ENCODE measurements around the gene CLTCL1. TPM values are rescaled to one million over a fixed set of nuclear protein-coding genes. Genes with fewer than 3 reads are reported as not detected.
A peak's percentile ranks its signal among the peaks of the same experiment; 100 is the strongest.

CLTCL1 gene
- total and polyA plus RNA-seq, 9 of the 15 experiments (the other 6 are each of a cell fraction or from before 2014, with no cell fraction given), result 1.1 to 11.7 (median 5.0) TPM

- TF ChIP-seq DIDO1 (tag; IDR thresholded peaks at IDR 0.05; ENCODE audit: low read depth) (no peak), ZNF282 (CRISPR knock-in tag; IDR thresholded peaks at IDR 0.05) (0 out of 2 replicates have a peak, but pooled peaks have one; percentile 62), ZBTB5 (IDR thresholded peaks at IDR 0.05) (no peak), FOSL1 (tag; conservative IDR thresholded peaks at IDR 0.05) (0 out of 2 replicates have a peak, but pooled peaks have one; percentile 30), RUNX1 (IDR thresholded peaks at IDR 0.05; ENCODE audit: low read depth) (no peak), NFXL1 (CRISPR knock-in tag; IDR thresholded peaks at IDR 0.05) (no peak), ZBTB1 (CRISPR knock-in tag; IDR thresholded peaks at IDR 0.05; ENCODE audit: borderline replicate concordance, low read depth) (no peak), RBM14 (IDR thresholded peaks at IDR 0.05; ENCODE audit: borderline replicate concordance, insufficient read depth, low read depth, low read length) (no peak), HEY1 (CRISPR knock-in tag; IDR thresholded peaks at IDR 0.05; ENCODE audit: borderline replicate concordance) (no peak), SRSF1 (IDR thresholded peaks at IDR 0.05; ENCODE audit: low read depth, low read length) (no peak), POLR2AphosphoS5 (IDR thresholded peaks at IDR 0.05; ENCODE audit: control insufficient read depth, insufficient read depth, low read depth, low read length) (no peak), SMARCB1 (IDR thresholded peaks at IDR 0.05; ENCODE audit: insufficient read length, low read depth) (no peak), SAFB2 (IDR thresholded peaks at IDR 0.05; ENCODE audit: borderline replicate concordance, low read depth, low read length, severe bottlenecking) (no peak), SNAPC5 (CRISPR knock-in tag; IDR thresholded peaks at IDR 0.05) (no peak), SRSF3 (IDR thresholded peaks at IDR 0.05; ENCODE audit: insufficient read depth, low read length) (no peak), SIRT6 (IDR thresholded peaks at IDR 0.05; ENCODE audit: low read depth, low read length) (no peak), TBP (optimal IDR thresholded peaks at IDR 0.05; ENCODE audit: low read depth, low read length) (no peak), NR3C1 (CRISPR knock-in tag; IDR thresholded peaks at IDR 0.05) (peak; percentile 20; the same call in 1 of the 2 replicates), GABPA (tag; conservative IDR thresholded peaks at IDR 0.05; ENCODE audit: low read depth) (no peak), ZNF583 (CRISPR knock-in tag; IDR thresholded peaks at IDR 0.05) (no peak)
- TF ChIP-seq, protein P1, sequence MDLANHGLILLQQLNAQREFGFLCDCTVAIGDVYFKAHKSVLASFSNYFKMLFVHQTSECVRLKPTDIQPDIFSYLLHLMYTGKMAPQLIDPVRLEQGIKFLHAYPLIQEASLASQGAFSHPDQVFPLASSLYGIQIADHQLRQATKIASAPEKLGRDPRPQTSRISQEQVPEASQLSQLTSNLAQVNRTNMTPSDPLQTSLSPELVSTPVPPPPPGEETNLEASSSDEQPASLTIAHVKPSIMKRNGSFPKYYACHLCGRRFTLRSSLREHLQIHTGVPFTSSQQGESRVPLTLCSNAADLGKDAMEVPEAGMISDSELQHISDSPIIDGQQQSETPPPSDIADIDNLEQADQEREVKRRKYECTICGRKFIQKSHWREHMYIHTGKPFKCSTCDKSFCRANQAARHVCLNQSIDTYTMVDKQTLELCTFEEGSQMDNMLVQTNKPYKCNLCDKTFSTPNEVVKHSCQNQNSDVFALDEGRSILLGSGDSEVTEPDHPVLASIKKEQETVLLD (IDR thresholded peaks at IDR 0.05), result no peak
- TF ChIP-seq, protein P2, sequence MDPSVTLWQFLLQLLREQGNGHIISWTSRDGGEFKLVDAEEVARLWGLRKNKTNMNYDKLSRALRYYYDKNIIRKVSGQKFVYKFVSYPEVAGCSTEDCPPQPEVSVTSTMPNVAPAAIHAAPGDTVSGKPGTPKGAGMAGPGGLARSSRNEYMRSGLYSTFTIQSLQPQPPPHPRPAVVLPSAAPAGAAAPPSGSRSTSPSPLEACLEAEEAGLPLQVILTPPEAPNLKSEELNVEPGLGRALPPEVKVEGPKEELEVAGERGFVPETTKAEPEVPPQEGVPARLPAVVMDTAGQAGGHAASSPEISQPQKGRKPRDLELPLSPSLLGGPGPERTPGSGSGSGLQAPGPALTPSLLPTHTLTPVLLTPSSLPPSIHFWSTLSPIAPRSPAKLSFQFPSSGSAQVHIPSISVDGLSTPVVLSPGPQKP (CRISPR knock-in tag; IDR thresholded peaks at IDR 0.05), result no peak
Measured at GRCh38 chr22:19214078-19214473, 77.4 kb downstream of the CLTCL1 start (continued).
